CD1c-positive myeloid dendritic cell (primary cell): Measurements from ENCODE around the gene KMT2A.

Source experiments
- DNase-seq: peaks from one replicate; pipeline ENCODE4 v3.0.0-alpha.2; 2016; ENCODE audit errors: extremely low spot score

KMT2A gene

DNA sequence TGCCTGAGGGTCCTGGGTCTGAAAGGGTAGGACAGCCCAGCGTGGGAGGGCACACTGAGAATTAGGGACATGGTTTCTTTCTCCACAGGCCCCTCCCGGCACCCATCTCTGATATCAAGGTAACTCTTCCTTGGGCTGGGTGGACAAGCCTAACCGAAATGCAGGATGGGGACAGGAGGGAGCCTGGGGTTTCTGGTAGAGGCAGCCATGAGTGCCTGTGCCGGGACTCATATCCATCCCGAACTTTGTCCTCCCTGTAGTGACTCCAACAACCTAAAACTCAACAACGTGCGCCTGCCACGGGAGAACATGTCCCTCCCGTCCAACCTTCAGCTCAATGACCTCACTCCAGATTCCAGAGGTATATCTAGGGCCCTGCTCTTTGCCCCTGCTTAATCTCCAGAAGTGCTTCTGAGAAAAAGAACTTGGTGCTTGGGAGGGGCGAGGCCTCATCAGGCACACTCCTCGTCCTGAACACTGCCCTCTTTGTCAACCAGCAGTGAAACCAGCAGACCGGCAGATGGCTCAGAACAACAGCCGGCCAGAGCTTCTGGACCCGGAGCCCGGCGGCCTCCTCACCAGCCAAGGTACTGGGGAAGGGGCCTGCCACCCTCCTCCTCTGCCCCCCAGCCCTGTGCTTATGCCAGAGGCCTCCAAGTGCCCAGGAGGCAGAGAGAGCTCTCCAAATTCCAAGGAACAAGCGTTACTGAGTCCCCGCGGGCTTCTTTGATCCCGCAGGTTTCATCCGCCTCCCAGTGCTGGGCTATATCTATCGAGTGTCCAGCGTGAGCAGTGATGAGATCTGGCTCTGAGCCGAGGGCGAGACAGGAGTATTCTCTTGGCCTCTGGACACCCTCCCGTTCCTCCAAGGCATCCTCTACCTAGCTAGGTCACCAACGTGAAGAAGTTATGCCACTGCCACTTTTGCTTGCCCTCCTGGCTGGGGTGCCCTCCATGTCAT lies 97.8 kb downstream of the KMT2A start:
- DNase-seq = no peak

DNA sequence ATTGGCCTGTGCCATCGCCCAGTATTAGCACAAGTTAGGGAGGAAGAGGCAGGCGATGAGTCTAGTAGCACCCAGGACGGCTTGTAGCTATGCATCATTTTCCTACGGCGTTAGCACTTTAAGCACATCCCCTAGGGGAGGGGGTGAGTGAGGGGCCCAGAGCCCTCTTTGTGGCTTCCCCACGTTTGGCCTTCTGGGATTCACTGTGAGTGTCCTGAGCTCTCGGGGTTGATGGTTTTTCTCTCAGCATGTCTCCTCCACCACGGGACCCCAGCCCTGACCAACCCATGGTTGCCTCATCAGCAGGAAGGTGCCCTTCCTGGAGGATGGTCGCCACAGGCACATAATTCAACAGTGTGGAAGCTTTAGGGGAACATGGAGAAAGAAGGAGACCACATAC lies 99.0 kb downstream of the KMT2A start:
- DNase-seq = no peak

GRCh38 chr11:118536726-118537125 lies 100.4 kb downstream of the KMT2A start:
- no peak for DNase-seq

GRCh38 chr11:118537409-118537980 lies 101.2 kb downstream of the KMT2A start:
- DNase-seq = no peak

GRCh38 chr11:118544010-118544646 lies 107.8 kb downstream of the KMT2A start:
- no peak for DNase-seq

- no peak for DNase-seq
Observed at GRCh38 chr11:118544647-118545010, 108.3 kb downstream of the KMT2A start.

- no peak for DNase-seq
Observed at GRCh38 chr11:118545533-118545932, 109.2 kb downstream of the KMT2A start.

DNA sequence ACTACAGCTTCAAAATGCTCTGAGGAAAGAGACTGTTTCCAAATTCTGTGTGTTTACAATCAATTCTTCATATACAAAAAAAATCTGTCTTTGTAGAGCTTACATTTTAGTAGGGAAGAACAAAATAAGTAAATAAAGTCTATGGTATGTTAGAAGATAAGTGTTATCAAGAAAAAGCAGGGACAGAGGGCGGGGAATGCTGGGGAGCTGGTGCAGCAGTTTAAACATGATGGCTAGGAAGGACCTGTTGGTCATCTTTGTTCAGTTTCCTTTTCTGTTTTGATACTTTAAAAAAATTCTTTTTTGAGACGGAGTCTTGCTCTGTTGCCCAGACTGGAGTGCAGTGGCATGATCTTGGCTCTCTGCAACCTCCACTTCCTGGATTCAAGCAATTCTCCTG lies 110.8 kb downstream of the KMT2A start:
- DNase-seq = no peak

GRCh38 chr11:118552341-118552740 lies 116.0 kb downstream of the KMT2A start:
- no peak for DNase-seq

GRCh38 chr11:118560806-118561205 lies 124.5 kb downstream of the KMT2A start:
- no peak for DNase-seq

DNA sequence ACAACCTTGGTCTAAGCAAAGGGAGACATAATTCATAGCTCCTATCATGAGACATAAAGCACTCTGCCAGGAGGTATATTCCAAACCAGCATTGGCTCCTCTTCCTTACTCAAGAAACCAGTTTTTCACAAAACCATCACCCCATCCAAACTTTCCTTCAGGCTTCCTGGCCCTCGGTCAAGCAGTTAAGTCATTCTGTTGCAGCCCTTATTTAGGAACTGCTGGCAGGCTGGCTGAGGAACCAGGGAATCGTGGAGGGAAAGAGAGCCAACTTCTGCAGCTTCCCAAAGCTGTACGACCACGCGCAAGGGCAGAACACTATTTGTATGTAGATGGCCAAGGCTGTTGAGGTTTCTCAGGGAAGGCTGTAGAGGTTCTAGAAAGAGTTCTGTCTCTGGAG lies 128.8 kb downstream of the KMT2A start:
- no peak for DNase-seq

GRCh38 chr11:118569670-118570069 lies 133.4 kb downstream of the KMT2A start:
- DNase-seq = no peak

DNA sequence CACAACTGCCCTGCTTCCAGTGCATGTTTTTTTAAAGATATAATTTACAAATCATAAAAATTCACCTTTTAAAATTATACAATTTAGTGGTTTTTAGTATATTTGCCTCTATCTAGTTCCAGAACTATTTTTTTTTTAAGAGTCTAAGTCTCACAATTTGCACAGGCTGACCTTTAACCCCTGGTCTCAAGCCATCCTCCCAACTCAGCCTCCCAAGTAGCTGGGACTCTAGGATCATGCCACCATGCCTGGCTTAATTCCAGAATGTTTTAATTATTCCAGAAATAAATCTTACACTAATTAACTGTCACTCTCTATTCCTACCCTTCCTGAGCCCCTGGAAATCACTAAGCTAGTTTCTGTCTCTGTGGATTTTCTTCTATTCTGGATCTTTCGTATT lies 134.5 kb downstream of the KMT2A start:
- DNase-seq = no peak

- peak; percentile 1 for DNase-seq
Observed at GRCh38 chr11:118571701-118572060, 135.4 kb downstream of the KMT2A start.

GRCh38 chr11:118572061-118572980 lies 136.0 kb downstream of the KMT2A start, which contains the start of gene ARCN1:
Gene ARCN1, plus strand, starts transcription at chr11:118572409. Its CDS starts 139 bp downstream, at chr11:118572548.
- peak; percentile 85 for DNase-seq

- DNase-seq = peak; percentile 26
Observed at GRCh38 chr11:118572981-118573550, 136.8 kb downstream of the KMT2A start.

- DNase-seq = no peak
Observed at GRCh38 chr11:118574636-118575035, 138.3 kb downstream of the KMT2A start.
